Right lobe of liver (tissue), 4 donors: ENCODE measurements around the gene ELN.

Experiments
- POLR2A ChIP-seq: fragments of 450-650 bp; IDR thresholded peaks from one replicate; pipeline ENCODE4 v1.6.1; 2017; ENCODE audit warnings: antibody characterized with exemption, mild to moderate bottlenecking
- TF ChIP-seq, protein P1 (sequence below), 4 donors: fragments of 200-600 bp in 3 of 4; fragments of 450-650 bp in 1 of 4; IDR thresholded peaks; one replicate each; pipeline versions ENCODE4 v1.5.1 to v1.8.0; 2016 to 2022; ENCODE audit warnings: antibody characterized with exemption in 4 of 4, mild to moderate bottlenecking in 2 of 4
- donor health status: DM: no; HTN: no; CAD: no.
- donor health status: DM: no; HTN: no; CAD: no.
- donor health status: DM: no; HTN: yes; CAD: no.

GRCh38 chr7:74059037-74059436 lies 31.1 kb downstream of the ELN start:
- TF ChIP-seq, protein P1, sequence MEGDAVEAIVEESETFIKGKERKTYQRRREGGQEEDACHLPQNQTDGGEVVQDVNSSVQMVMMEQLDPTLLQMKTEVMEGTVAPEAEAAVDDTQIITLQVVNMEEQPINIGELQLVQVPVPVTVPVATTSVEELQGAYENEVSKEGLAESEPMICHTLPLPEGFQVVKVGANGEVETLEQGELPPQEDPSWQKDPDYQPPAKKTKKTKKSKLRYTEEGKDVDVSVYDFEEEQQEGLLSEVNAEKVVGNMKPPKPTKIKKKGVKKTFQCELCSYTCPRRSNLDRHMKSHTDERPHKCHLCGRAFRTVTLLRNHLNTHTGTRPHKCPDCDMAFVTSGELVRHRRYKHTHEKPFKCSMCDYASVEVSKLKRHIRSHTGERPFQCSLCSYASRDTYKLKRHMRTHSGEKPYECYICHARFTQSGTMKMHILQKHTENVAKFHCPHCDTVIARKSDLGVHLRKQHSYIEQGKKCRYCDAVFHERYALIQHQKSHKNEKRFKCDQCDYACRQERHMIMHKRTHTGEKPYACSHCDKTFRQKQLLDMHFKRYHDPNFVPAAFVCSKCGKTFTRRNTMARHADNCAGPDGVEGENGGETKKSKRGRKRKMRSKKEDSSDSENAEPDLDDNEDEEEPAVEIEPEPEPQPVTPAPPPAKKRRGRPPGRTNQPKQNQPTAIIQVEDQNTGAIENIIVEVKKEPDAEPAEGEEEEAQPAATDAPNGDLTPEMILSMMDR (IDR thresholded peaks at IDR 0.05) = no peak
- TF ChIP-seq POLR2A = no peak
